ENCODE measurements around the gene TMEM109.

DNA sequence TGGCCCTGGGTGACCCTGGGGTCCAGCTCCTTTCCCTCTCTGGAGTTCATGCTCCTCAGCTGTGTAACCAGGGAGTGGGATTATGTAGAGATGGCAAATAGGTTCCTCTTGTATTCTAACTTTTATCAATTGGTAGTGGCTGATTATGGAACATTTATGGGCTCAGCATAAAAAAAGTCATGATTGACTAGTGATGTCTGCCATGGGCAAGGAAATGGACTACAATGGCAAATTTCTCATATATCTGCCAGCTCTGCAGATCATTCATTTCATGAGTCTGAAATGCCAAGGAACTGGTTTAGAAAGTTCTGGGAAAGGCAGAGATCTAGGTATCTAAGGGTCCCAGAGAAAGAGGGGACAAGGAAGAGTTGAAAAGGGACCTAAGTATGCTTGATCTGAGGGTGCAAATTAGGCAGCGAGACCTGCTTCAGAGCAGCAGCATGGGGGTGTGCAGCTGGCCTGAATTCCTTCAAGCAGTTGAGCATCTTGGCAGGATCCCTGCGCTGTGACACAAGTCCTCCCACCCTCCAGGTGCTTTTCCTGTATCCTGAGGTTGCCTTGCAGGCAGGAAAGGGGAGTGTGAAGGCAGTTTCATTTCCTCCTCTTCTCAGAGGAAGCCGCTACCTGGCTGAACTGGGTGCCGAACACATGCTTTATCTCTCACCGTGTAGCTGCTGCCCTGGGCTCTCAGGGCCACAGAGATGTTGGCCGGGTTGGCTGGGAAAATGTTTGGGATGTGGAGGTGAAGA, 27.6 kb downstream of the TMEM109 start:
- no peak for TF ChIP-seq POLR2AphosphoS5 (IDR thresholded peaks at IDR 0.05)
- TF ChIP-seq, protein P1, sequence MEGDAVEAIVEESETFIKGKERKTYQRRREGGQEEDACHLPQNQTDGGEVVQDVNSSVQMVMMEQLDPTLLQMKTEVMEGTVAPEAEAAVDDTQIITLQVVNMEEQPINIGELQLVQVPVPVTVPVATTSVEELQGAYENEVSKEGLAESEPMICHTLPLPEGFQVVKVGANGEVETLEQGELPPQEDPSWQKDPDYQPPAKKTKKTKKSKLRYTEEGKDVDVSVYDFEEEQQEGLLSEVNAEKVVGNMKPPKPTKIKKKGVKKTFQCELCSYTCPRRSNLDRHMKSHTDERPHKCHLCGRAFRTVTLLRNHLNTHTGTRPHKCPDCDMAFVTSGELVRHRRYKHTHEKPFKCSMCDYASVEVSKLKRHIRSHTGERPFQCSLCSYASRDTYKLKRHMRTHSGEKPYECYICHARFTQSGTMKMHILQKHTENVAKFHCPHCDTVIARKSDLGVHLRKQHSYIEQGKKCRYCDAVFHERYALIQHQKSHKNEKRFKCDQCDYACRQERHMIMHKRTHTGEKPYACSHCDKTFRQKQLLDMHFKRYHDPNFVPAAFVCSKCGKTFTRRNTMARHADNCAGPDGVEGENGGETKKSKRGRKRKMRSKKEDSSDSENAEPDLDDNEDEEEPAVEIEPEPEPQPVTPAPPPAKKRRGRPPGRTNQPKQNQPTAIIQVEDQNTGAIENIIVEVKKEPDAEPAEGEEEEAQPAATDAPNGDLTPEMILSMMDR (IDR thresholded peaks at IDR 0.05): no peak
